GM23338 (cell line): Measurements from ENCODE around the gene FOLR1. TPM values are rescaled to one million over a fixed set of nuclear protein-coding genes. Genes with fewer than 3 reads are reported as not detected.

ENCODE experiments used
- ATAC-seq: fragments of 200-7000 bp; cut with Tn5 transposase; 3 replicates; pipeline ENCODE4 v1.9.1; 2020
- DNase-seq: peaks from one replicate; pipeline ENCODE4 v3.0.0-alpha.2; 2015; ENCODE audit warnings: low spot score
- H2AFZ ChIP-seq: fragments of 200-600 bp; sonication (generic); 2 replicates; pipeline ENCODE4 v1.8.0; 2016; ENCODE audit warnings: antibody characterized with exemption, mild to moderate bottlenecking, moderate library complexity
- H3F3A ChIP-seq: fragments of 200-600 bp; sonication (generic); replicated peaks from 2 replicates; pipeline ENCODE4 v1.8.0; 2017; ENCODE audit warnings: antibody characterized with exemption, mixed run types, low read depth
- H3K27ac ChIP-seq: fragments of 200-600 bp; sonication (generic); 2 replicates; pipeline ENCODE4 v1.6.1; 2016; ENCODE audit warnings: low read depth
- H3K27me3 ChIP-seq: fragments of 200-600 bp; sonication (generic); 2 replicates; pipeline ENCODE4 v1.8.0; 2016; ENCODE audit warnings: mild to moderate bottlenecking, mixed run types, moderate library complexity; ENCODE audit not compliant: insufficient read depth
- H3K36me3 ChIP-seq: fragments of 200-600 bp; sonication (generic); 2 replicates; pipeline ENCODE4 v1.8.0; 2016; ENCODE audit warnings: mild to moderate bottlenecking; ENCODE audit not compliant: insufficient read depth
- H3K4me1 ChIP-seq: fragments of 200-600 bp; sonication (generic); 2 replicates; pipeline ENCODE4 v1.8.0; 2016; ENCODE audit warnings: mild to moderate bottlenecking, moderate library complexity; ENCODE audit not compliant: insufficient read depth
- H3K4me2 ChIP-seq: fragments of 200-600 bp; sonication (generic); 2 replicates; pipeline ENCODE4 v1.7.1; 2017; ENCODE audit warnings: mixed run types
- H3K4me3 ChIP-seq: fragments of 200-600 bp; sonication (generic); 2 replicates; pipeline ENCODE4 v1.6.1; 2016; ENCODE audit warnings: mixed run types
- H3K79me2 ChIP-seq: fragments of 200-600 bp; sonication (generic); replicated peaks from 2 replicates; pipeline ENCODE4 v1.8.0; 2017; ENCODE audit warnings: mild to moderate bottlenecking; ENCODE audit not compliant: insufficient read depth
- H3K9me2 ChIP-seq: fragments of 200-600 bp; sonication (generic); 2 replicates; pipeline ENCODE4 v1.8.0; 2017; ENCODE audit not compliant: insufficient read depth
- H4K20me1 ChIP-seq: fragments of 200-600 bp; sonication (generic); replicated peaks from 2 replicates; pipeline ENCODE4 v1.8.0; 2017; ENCODE audit warnings: mild to moderate bottlenecking; ENCODE audit not compliant: insufficient read depth
- H3K27ac Mint-ChIP-seq: 2 replicates; pipeline ENCODE4 v1.8.0; 2020; ENCODE audit warnings: inconsistent platforms, mild to moderate bottlenecking, moderate library complexity, mixed read lengths
- H3K27me3 Mint-ChIP-seq: 3 replicates; pipeline ENCODE4 v1.8.0; 2022; ENCODE audit warnings: low read depth, mild to moderate bottlenecking, moderate library complexity, mixed read lengths, inconsistent platforms; ENCODE audit not compliant: insufficient read depth, poor library complexity
- H3K36me3 Mint-ChIP-seq: 3 replicates; pipeline ENCODE4 v1.8.0; 2021; ENCODE audit warnings: low read depth, mild to moderate bottlenecking, inconsistent platforms, moderate library complexity, mixed read lengths
- H3K4me1 Mint-ChIP-seq: 3 replicates; pipeline ENCODE4 v1.8.0; 2020; ENCODE audit warnings: mild to moderate bottlenecking, inconsistent platforms, mixed read lengths
- H3K4me3 Mint-ChIP-seq: 3 replicates; pipeline ENCODE4 v1.8.0; 2021; ENCODE audit warnings: moderate library complexity, mild to moderate bottlenecking, inconsistent platforms, mixed read lengths
- H3K9me3 Mint-ChIP-seq: 3 replicates; pipeline ENCODE4 v1.8.0; 2020; ENCODE audit warnings: moderate library complexity, mild to moderate bottlenecking, inconsistent platforms, mixed read lengths
- CREB1 ChIP-seq: fragments of 250-450 bp; sonication (Bioruptor Pico); IDR thresholded peaks from 2 replicates; pipeline ENCODE4 v1.5.0; 2020; ENCODE audit warnings: low read depth, mild to moderate bottlenecking, moderate library complexity
- CTCF ChIP-seq, 2 experiments: fragments of 200-600 bp in 1 of 2; sonication (generic) in 1 of 2; conservative IDR thresholded peaks; 2 replicates each; pipeline versions ENCODE4 v1.5.1 to v1.6.1; 2016 to 2017; ENCODE audit warnings: antibody characterized with exemption in 2 of 2, low read depth in 2 of 2, mild to moderate bottlenecking in 2 of 2, moderate library complexity in 1 of 2
- ETS1 ChIP-seq: IDR thresholded peaks from 2 replicates; pipeline ENCODE4 v1.6.1; 2016; ENCODE audit warnings: antibody characterized with exemption
- EZH2phosphoT487 ChIP-seq: fragments of 200-600 bp; sonication (generic); IDR thresholded peaks from one replicate; pipeline ENCODE4 v1.8.1; 2018; ENCODE audit warnings: antibody characterized with exemption; ENCODE audit not compliant: unreplicated experiment
- JUNB ChIP-seq: IDR thresholded peaks from one replicate; pipeline ENCODE4 v1.6.1; 2016; ENCODE audit warnings: antibody characterized with exemption; ENCODE audit not compliant: unreplicated experiment
- NANOG ChIP-seq: IDR thresholded peaks from 2 replicates; pipeline ENCODE4 v1.6.1; 2016; ENCODE audit warnings: antibody characterized with exemption, borderline replicate concordance
- POLR2AphosphoS5 ChIP-seq: IDR thresholded peaks from 2 replicates; pipeline ENCODE4 v1.6.1; 2016; ENCODE audit warnings: antibody characterized with exemption, low read depth
- REST ChIP-seq: IDR thresholded peaks from one replicate; pipeline ENCODE4 v1.6.1; 2018; ENCODE audit warnings: antibody characterized with exemption; ENCODE audit not compliant: unreplicated experiment
- STAT1 ChIP-seq: IDR thresholded peaks from one replicate; pipeline ENCODE4 v1.6.1; 2016; ENCODE audit warnings: antibody characterized with exemption; ENCODE audit not compliant: unreplicated experiment
- ZNF114 ChIP-seq: fragments of 250-450 bp; sonication (Bioruptor Pico); IDR thresholded peaks from 2 replicates; pipeline ENCODE4 v1.5.0; 2020; ENCODE audit warnings: mild to moderate bottlenecking, moderate library complexity
- polyA plus RNA-seq: library from polyadenylated mRNA; unstranded; fragments of >200 nt; fragmentation: Nextera tagmentation; extraction: Ambion mirVana; gene quantifications from 2 replicates; pipeline ENCODE4 v1.2.1, GENCODE V29; 2016
- total RNA-seq: library from RNA; depleted of rRNA; stranded (reverse); fragments of >200 nt; shearing (Covaris generic); gene quantifications from 2 replicates; pipeline ENCODE4 v1.2.3, GENCODE V29; 2014

The FOLR1 gene
- total and polyA plus RNA-seq, 2 experiments from 2014 or later = 0.42 TPM; not detected in 1

GRCh38 chr11:72144807-72145565 lies 47.0 kb upstream of the FOLR1 start:
- Histone ChIP-seq H3K27ac (no peak overlapping the region), H3K9me2 (no peaks in the 10 kb centered on the region), H4K20me1 (no peaks in the 10 kb centered on the region), H3K27me3 (no peaks in the 10 kb centered on the region), H2AFZ (no peak overlapping the region), H3K4me1 (no peaks in the 10 kb centered on the region), H3K79me2 (no peaks in the 10 kb centered on the region), H3K4me3 (no peak overlapping the region), H3F3A (no peaks in the 10 kb centered on the region), H3K36me3 (no peaks in the 10 kb centered on the region), H3K4me2 (no peak overlapping the region)
- no peaks in the 10 kb centered on the region for H3K9me3 Mint-ChIP-seq
- no peak for TF ChIP-seq POLR2AphosphoS5
- TF ChIP-seq ETS1 = no peak
- no peak for TF ChIP-seq CREB1 (CRISPR knock-in tag)
- TF ChIP-seq REST = no peak
- no peak for TF ChIP-seq STAT1
- no peak for TF ChIP-seq JUNB
- TF ChIP-seq EZH2phosphoT487 = no peak
- no peak for TF ChIP-seq ZNF114 (CRISPR knock-in tag)
- TF ChIP-seq NANOG = no peak
- no peaks in the 10 kb centered on the region for H3K36me3 Mint-ChIP-seq
- peaks cover 2% of the 10 kb centered on the region; the same call in 1 of the 3 replicates for H3K4me1 Mint-ChIP-seq
- DNase-seq = no peak
- H3K27me3 Mint-ChIP-seq = no peaks in the 10 kb centered on the region
- H3K27ac Mint-ChIP-seq = no peak overlapping the region
- no peak for ATAC-seq
- no peak overlapping the region for H3K4me3 Mint-ChIP-seq

- H3K4me1 Mint-ChIP-seq = peaks cover 2% of the 10 kb centered on the region; the same call in 1 of the 3 replicates
- Histone ChIP-seq H3F3A (no peaks in the 10 kb centered on the region), H3K9me2 (no peaks in the 10 kb centered on the region), H3K4me1 (no peaks in the 10 kb centered on the region), H2AFZ (no peak overlapping the region), H3K4me3 (no peak overlapping the region), H3K36me3 (no peaks in the 10 kb centered on the region), H3K4me2 (no peak overlapping the region), H3K79me2 (no peaks in the 10 kb centered on the region), H3K27ac (no peak overlapping the region), H3K27me3 (no peaks in the 10 kb centered on the region), H4K20me1 (no peaks in the 10 kb centered on the region)
- H3K27ac Mint-ChIP-seq = no peak overlapping the region
- H3K4me3 Mint-ChIP-seq = no peak overlapping the region
- H3K36me3 Mint-ChIP-seq = no peaks in the 10 kb centered on the region
- no peak for TF ChIP-seq CTCF (conservative IDR thresholded peaks at IDR 0.05; ENCODE audit: low read depth in 2 of 2)
- DNase-seq (no peak), ATAC-seq (no peak)
- peaks cover 2% of the 10 kb centered on the region; the same call in 1 of the 3 replicates for H3K9me3 Mint-ChIP-seq
- no peaks in the 10 kb centered on the region for H3K27me3 Mint-ChIP-seq
These were observed 45.3 kb upstream of the FOLR1 start for GRCh38 chr11:72146625-72147024.
